ENCODE results near the gene IP6K2.

IP6K2 gene

DNA sequence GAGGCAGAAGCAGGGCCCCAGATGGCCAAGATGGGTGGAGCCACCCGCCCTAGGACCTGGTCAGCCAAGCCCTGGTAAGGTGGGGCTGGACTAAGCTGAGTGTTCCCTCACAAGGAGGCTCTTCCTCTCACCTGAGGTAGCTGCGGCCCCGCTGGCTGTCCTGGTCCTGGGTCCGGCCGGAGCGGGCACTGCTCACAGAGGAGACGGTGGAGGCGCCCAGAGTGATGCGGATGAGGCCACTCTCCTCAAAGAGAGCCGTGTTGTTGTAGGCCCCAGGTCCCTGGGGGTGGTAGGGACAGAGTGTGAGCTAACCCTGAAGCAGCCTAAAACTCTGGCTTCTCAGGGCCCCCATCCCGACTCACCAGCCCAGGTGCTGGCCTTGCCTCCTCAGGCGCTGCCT is 74.4 kb downstream of the IP6K2 start:
- H3K4me3 ChIP-seq (ENCODE audit: low read depth, low read length) = no peak overlapping the region

GRCh38 chr3:48641396-48641795 is 75.6 kb downstream of the IP6K2 start:
- H3K4me3 ChIP-seq (ENCODE audit: low read depth, low read length) = no peak overlapping the region

DNA sequence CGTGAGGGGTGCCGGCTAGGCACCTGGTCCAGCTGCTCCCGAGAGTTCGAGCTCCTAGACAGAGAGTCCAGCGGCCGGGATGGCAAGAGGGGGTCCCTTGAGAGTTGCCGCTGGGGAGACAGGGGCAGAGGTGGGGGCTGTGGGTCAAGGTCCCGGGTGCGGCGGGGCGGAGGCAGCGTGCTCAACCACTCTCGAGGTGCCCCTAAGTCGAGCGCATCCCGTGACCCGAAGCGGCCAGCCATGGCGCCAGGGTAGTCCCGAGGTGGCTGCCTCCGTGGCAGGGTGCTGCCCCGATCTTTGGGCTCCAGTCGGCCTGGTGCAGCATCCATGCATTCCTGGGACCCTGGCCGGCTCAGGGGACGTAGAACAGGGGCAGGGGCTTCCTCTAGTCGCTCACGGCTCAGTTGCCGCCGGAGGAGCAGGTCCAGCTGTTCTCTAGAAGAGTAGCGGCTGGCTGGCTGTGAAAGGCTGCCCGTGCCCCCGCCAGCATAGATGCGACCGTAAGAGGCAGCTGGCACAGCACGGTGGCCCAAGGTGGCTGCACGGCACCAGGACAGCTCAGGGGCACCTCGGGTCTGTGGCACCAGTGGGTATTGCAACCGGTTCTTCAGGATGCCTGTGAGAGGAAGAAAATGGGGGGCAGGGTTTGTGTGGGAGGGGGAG is 76.9 kb downstream of the IP6K2 start:
- H3K4me3 ChIP-seq (ENCODE audit: low read depth, low read length) = no peak overlapping the region
